ENCODE measurements around the gene PRDM16. TPM values are rescaled to one million over a fixed set of nuclear protein-coding genes. Genes with fewer than 3 reads are reported as not detected.
A peak's percentile ranks its signal among the peaks of the same experiment; 100 is the strongest.

The PRDM16 gene
- polyA plus RNA-seq, 3 donors = not detected

GRCh38 chr1:3276341-3276800 lies 207.4 kb downstream of the PRDM16 start:
- Mint-ChIP-seq H3K9me3 (no peaks in the 10 kb centered on the region), H3K4me1 (no peaks in the 10 kb centered on the region), H3K4me3 (no peak overlapping the region), H3K27ac (no peak overlapping the region), H3K27me3 (ENCODE audit: low read depth in 3 of 3) (peaks cover 0 to 4% (median 0%) of the 10 kb centered on the region in 3 donors), H3K36me3 (no peaks in the 10 kb centered on the region)
- H3K36me3 ChIP-seq (replicated peaks in 1 of 2; ENCODE audit: control insufficient read depth in 1 of 2, insufficient read depth in 2 of 2, low read length in 2 of 2) = no peaks in the 10 kb centered on the region
- 94% methylated on average over 15 of the region's 22 CpGs for WGBS (ENCODE audit: insufficient coverage)
- no peak overlapping the region for H2AFZ ChIP-seq (ENCODE audit: insufficient read depth, low read depth, low read length, poor library complexity, severe bottlenecking)
- H3K9me3 ChIP-seq (replicated peaks in 1 of 2; ENCODE audit: control insufficient read depth in 1 of 2, insufficient read depth in 1 of 2, low read length in 2 of 2) = no peaks in the 10 kb centered on the region
- H3K79me2 ChIP-seq (ENCODE audit: insufficient read depth, low read length) = no peaks in the 10 kb centered on the region
- H3K9ac ChIP-seq (ENCODE audit: insufficient read depth, low read length, poor library complexity, severe bottlenecking) = no peak overlapping the region
- TF ChIP-seq, protein P1, sequence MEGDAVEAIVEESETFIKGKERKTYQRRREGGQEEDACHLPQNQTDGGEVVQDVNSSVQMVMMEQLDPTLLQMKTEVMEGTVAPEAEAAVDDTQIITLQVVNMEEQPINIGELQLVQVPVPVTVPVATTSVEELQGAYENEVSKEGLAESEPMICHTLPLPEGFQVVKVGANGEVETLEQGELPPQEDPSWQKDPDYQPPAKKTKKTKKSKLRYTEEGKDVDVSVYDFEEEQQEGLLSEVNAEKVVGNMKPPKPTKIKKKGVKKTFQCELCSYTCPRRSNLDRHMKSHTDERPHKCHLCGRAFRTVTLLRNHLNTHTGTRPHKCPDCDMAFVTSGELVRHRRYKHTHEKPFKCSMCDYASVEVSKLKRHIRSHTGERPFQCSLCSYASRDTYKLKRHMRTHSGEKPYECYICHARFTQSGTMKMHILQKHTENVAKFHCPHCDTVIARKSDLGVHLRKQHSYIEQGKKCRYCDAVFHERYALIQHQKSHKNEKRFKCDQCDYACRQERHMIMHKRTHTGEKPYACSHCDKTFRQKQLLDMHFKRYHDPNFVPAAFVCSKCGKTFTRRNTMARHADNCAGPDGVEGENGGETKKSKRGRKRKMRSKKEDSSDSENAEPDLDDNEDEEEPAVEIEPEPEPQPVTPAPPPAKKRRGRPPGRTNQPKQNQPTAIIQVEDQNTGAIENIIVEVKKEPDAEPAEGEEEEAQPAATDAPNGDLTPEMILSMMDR (IDR thresholded peaks at IDR 0.05) = no peak
- no peak overlapping the region for H3K27ac ChIP-seq (ENCODE audit: low read depth in 1 of 2, low read length in 2 of 2)
- no peaks in the 10 kb centered on the region for H3K4me1 ChIP-seq (ENCODE audit: control insufficient read depth in 1 of 2, insufficient read depth in 2 of 2, low read length in 2 of 2)
- no peak overlapping the region for H3K4me3 ChIP-seq (replicated peaks in 1 of 3; ENCODE audit: low read depth in 2 of 3, low read length in 3 of 3)
- DNase-seq = no peak
- no peaks in the 10 kb centered on the region for H4K20me1 ChIP-seq (ENCODE audit: insufficient read depth, low read length)
- H3K27me3 ChIP-seq (ENCODE audit: control insufficient read depth in 2 of 2, insufficient read depth in 2 of 2, low read length in 2 of 2) = no peaks in the 10 kb centered on the region
- intact Hi-C loops (cut with micrococcal nuclease) = no loop called here
- no peak overlapping the region for H3K4me2 ChIP-seq (replicated peaks; ENCODE audit: extremely low read depth, low read length, poor library complexity, severe bottlenecking)

DNA sequence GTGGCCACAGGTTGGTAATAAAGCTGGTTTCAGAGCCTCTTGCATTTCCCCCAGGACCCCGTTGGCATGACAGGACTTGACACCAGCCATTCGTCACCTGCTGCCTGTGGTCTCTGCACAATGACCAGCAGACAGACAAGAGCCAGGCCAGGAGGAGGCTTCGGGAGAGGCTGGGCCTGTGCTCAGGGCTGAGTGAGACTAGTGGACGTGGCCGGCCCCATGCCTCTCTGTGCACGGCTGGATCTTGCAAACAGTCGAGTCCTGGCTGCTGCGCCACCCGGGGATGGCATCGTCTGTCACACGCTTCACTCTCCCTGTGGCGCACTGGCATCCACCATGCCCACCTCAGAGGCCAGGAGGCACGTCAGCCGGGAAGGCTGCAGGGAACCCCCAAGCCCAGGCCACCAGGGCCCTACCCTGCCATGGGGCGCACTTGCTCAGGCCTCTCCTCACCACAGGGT lies 208.0 kb downstream of the PRDM16 start:
- peaks cover 0 to 4% (median 1%) of the 10 kb centered on the region in 3 donors for H3K27me3 Mint-ChIP-seq (ENCODE audit: low read depth in 3 of 3)
- Histone ChIP-seq H3K27ac (ENCODE audit: low read depth in 1 of 2, low read length in 2 of 2) (no peak overlapping the region), H3K9ac (ENCODE audit: insufficient read depth, low read length, poor library complexity, severe bottlenecking) (no peak overlapping the region), H3K4me1 (ENCODE audit: control insufficient read depth in 1 of 2, insufficient read depth in 2 of 2, low read length in 2 of 2) (no peaks in the 10 kb centered on the region), H3K4me3 (replicated peaks in 1 of 3; ENCODE audit: low read depth in 2 of 3, low read length in 3 of 3) (no peak overlapping the region), H3K4me2 (replicated peaks; ENCODE audit: extremely low read depth, low read length, poor library complexity, severe bottlenecking) (no peak overlapping the region), H2AFZ (ENCODE audit: insufficient read depth, low read depth, low read length, poor library complexity, severe bottlenecking) (no peak overlapping the region), H4K20me1 (ENCODE audit: insufficient read depth, low read length) (no peaks in the 10 kb centered on the region), H3K27me3 (ENCODE audit: control insufficient read depth in 2 of 2, insufficient read depth in 2 of 2, low read length in 2 of 2) (no peaks in the 10 kb centered on the region), H3K36me3 (replicated peaks in 1 of 2; ENCODE audit: control insufficient read depth in 1 of 2, insufficient read depth in 2 of 2, low read length in 2 of 2) (no peaks in the 10 kb centered on the region), H3K79me2 (ENCODE audit: insufficient read depth, low read length) (no peaks in the 10 kb centered on the region), H3K9me3 (replicated peaks in 1 of 2; ENCODE audit: control insufficient read depth in 1 of 2, insufficient read depth in 1 of 2, low read length in 2 of 2) (no peaks in the 10 kb centered on the region)
- 90% methylated on average over 14 of the region's 15 CpGs for WGBS (ENCODE audit: insufficient coverage)
- H3K4me1 Mint-ChIP-seq = no peaks in the 10 kb centered on the region
- intact Hi-C loops (cut with micrococcal nuclease) = no loop called here
- TF ChIP-seq, protein P1 (IDR thresholded peaks at IDR 0.05) = no peak
- no peaks in the 10 kb centered on the region for H3K9me3 Mint-ChIP-seq
- H3K36me3 Mint-ChIP-seq = no peaks in the 10 kb centered on the region
- no peak overlapping the region for H3K4me3 Mint-ChIP-seq
- no peak for DNase-seq
- peak overlapping the region in 1 of 7 donors; percentile 72 for H3K27ac Mint-ChIP-seq

Data from CD14-positive monocyte (primary cell).